GM19023 (cell line): ENCODE data around the gene ETNK2.
"Not testable (repeated sequence)": the region's sequence is repeated elsewhere in the genome, so short reads cannot be mapped to it uniquely, and the experiment has no call there.

Experiments
- ATAC-seq: cut with Tn5 transposase; IDR thresholded peaks from one replicate; pipeline ENCODE4 v1.9.1; 2021; ENCODE audit warnings: mild to moderate bottlenecking, moderate library complexity; ENCODE audit not compliant: unreplicated experiment

ETNK2 gene

DNA sequence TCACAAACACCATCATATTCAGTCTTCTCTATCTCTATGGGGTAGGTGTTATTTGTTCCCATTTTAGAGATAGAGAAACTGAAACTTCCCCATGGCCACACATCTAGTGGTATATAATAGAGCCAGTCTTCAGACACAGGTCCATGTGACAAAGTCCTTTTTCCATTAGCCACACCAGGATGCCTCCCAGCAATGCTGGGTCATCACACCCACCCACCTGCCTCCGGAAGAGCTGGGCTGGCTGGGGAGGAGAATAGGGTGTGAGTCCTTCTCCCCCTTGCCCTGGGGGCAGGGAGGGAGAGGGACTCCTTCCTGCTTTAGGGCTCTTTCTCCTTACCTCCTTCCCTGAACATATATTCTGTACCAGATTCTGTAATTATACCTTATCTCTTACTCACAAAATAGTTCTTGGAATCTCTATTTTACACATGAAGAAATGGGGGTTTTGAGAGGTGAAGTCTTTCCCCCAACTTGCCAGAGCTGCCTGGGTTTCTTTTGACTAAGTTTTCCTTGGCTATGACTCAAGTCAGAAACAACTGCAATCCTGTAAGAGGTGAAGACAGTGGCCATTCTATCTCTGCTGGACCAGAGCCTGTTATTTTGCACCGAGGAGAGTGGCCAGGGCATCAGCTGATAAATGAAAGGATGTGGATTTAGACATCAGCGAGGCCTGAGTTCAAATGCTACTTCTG, 49.0 kb downstream of the ETNK2 start:
- no peak for ATAC-seq

DNA sequence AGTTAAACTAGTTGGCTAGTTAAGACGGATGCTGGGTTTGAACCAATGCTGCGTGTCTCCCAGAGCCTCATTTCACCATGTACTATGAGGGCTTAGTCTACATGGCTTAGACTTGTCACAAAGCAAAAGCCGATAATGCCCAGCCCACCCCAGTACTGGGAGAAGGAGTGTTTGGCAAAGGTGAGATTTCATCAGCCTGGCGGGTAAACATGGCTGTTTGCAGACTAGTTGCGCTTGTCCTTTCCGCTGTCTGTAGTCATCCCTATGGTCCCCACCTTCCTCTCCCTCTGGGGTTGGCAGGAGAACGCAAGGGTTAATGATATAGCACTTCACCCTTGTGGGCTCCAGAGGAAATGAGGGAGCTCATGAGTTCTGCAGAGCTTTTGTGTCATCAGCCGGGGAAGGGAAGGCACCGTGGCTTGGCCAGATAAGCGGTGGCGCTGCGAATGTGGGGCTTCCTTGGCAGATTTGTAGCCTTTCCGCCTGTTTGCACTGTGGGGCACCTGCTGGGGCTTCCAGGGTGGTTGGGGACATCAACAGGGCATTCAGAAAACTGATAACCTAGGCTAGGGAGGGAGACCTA, 49.7 kb downstream of the ETNK2 start:
- ATAC-seq, result no peak

DNA sequence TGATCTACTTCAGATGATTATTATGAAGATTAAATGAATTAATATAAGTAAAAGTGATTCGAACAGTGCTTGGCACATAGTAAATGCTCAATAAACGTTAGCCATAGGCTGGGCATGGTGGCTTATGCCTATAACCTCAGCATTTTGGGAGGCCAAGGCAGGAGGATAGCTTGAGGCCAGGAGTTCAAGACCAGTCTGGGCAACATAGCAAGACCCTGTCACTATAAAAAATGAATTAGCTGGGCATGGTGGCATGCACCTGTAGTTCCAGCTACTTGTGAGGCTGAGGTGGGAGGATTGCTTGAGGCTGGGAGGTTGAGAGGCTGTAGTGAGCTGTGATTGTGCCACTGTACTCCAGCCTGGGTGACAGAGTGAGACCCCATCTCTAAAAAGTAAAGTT, 52.1 kb downstream of the ETNK2 start:
- ATAC-seq, result not testable (repeated sequence)

DNA sequence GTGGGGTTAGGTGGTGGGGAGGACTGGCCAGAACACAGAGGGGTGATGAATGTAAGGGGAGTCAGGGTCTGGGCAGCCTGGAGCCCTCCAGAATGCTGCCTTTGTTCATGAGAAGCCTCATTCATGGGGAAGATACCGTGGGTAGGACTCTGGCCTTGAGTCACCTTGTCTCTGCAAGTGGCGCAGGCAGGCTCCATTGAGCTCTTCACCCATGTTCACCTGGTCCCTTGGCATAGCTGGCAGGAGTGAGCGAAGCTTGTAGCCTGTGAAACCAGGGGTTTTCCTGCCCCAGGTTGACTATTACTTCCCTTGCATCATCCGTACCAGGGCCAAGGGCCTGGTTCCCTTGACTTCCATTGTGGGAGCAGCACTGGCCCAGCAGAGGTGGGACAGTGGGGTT, 53.2 kb downstream of the ETNK2 start:
- ATAC-seq, result no peak

DNA sequence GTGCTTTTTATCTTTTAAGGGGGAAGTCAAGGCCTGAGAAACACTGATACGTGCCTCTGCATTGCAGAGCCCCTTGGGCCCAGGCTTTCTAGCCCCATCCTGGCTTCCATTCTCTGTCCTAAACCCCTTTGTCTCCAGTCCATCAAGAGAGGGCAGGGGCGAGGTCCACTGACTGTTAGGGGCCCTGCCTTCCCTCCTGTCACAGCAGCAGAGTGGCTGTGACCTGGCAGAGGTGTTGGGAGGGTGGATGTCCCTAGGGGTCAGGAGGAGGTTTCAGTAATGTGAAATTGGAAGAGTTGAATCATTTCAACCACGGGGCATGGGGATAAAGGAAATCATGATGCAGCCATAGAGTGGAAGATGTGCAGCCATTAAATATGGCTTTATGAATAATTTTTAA, 54.9 kb downstream of the ETNK2 start:
- ATAC-seq, result no peak

DNA sequence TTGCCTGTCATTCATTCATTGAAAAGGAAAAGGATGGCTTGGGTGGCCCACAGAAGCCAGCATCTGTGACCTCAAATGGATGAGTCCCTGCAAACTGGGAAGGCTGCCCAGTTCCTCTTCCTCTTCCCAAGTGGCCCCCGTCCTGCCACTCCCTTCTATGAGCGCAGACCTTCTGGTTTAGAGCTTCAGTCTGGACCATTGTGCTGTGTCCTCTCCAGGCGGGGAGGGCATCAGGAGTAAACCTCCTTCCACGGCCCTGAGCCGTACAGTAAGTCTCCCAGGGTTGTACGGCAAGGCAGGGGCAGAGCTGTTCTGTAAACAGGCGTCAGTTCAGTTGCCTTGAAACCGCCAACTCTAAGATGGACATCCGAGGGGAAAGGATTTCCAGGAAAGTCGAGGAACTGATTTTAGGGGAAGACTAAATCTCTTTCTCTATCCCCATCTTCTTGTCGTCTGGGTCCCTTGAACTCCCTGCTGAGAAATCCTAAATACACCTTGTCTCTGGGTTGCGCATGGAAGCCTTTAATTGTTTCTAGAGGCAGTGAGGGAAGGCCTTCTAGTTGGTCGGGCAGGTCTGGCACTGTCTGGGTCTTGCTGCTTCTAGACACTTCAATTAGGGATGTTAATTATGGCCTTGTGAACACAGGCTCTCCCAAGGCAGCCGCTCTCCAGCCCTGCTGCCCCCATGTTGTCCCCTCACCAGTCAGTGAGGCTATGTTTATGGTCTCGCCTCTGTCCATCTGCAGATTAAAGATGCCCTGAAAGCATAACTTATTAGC, 56.8 kb downstream of the ETNK2 start:
- ATAC-seq, result no peak

DNA sequence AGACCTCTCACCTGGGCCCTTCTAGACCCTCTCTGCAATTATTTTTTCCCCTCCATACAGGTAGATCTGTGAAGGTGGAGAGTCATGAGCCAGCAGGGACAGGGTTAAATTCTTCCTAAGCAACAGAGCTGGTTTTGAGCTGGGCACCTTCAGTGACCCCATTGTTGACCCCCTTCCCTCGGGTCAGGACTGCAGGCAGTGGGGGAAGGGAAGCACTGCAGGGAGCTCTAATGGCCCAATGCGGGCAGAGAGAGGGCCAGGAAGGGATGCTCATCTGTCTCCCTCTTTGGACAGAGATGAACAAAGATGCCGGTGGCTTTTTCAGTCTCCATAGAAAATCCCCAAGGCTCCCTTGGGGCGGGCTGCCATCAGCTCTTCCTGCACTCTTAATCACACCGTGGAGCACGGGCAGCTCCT, 57.5 kb downstream of the ETNK2 start:
- ATAC-seq, result no peak

DNA sequence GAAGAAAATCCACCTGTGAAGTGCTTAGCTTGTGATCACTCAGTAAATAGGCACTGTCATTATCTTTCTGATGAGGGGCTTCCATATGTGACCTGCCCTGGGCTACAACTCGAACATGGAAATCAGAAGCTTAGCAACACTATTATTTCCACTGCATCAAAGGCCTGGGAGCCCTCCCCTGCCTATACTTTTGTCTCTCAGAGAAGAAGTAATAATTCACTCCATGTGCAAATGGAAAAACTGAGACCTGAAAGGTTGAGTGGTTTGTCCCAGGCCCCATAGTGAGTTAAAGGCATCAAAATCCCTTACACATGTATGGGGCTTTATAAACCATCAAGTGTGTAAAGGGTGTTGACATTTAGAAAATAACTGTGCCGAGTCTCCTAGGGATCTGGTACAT, 58.1 kb downstream of the ETNK2 start:
- ATAC-seq, result no peak

DNA sequence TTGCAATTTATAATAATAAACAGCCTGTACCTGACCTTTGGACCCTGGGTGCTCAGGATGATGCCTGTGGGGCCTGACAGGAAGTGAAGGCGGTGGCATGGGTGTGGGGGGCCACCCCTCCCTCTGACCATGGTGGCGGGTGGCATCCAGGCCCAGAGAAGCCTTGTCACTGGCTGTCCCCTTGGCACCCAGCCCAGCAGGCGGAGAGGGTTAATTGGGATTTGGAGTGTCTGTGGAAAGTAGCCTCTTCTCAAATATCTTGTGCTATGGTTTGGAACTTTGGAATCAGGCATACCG, 58.5 kb downstream of the ETNK2 start:
- no peak for ATAC-seq

DNA sequence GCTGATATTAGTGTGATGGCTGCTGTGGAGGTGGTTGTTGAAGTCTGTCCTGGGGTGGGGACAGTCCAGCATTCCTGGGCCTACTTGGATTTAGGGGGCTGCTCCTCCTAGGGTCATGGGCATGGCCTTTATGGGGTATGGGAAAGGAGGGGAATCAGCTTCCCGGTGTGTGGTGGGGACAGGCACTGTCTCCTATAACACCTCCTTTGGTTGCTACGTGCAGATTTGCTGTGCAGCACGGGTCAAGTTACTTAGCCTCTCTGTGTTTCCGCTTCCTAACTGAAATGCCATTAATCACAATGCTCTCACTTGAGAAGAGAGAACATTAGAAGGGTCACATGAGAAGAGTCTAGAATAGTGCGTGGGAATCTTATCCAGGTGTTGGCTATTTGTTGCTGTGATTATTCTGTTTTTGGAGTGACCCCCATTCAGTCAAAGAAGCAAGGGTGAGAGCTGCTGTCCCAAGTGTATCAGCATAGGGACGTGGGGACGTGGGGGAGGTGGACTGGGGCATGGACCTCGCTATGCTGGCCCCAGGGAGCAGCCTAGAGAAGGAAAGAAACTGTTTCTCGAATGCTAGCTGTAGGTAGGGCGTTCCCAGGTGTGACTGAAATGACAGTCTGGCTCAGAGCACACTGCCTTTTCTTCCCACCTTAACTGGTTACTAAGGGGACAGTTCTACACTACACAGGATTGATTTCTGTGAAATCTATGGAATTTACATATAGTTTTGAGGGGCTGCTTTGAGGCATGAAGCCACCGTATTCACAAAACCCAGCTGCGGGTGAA, 59.0 kb downstream of the ETNK2 start:
- no peak for ATAC-seq

DNA sequence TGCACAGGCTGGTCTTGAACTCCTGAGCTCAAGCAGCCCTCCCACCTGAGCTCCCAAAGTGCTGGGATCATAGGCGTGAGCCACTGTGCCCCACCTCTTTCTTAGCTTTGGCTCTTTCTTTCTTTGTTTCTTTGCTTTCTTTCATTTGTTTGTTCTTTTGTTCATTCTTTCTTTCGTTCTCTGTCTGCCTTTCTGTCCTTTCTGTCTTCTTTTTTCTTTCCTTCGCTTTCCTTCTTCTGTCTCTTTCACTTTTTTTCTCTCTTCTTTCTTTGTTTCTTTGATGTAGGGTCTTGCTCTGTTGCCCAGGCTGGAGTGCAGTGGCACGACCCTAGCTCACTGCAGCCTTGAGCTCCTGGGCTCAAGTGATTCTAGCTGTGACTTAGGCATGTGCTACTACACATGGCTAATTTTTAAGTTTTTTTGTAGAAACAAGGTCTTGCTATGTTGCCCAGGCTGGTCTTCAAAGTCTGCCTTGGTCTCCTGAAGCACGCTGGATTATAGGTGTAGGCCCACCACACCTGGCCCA, 60.0 kb downstream of the ETNK2 start:
- ATAC-seq, result no peak

DNA sequence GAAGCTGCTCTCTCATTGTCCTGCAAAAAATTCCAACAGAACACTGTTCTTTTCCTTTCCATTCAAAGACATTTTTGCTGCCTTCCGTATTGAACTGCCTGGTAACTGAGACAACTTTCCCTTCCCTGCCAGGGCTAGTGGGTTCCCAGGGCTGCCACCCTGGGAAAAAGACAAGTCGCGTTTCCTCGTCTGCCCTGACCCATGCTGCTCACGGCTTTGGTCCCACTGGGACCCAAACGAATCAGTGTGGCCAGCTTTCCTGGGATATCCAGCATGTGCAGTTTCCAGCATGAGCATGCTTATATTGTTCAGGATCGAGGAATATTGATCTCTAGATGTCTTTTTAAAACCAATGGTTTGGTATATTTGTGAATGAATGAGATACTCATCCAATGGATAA, 60.8 kb downstream of the ETNK2 start:
- ATAC-seq, result no peak

DNA sequence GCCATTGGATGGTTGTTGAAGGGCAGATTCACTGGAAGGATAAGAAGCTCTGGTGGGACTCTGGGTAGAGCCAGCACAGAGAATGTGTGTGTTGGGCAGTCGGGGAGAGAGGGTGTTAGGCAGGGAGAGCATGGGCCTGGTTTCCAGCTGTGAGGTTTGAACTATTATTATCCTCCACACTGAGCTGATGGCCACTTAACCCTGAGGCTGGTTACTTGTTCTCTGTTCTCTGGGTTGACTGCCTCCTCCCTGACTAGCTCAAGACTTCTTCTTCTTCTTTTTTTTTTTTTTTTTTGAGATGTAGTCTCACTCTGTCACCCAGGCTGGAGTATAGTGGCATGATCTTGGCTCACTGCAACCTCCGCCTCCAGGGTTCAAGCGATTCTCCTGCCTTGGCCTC, 61.7 kb downstream of the ETNK2 start:
- not testable (repeated sequence) for ATAC-seq

DNA sequence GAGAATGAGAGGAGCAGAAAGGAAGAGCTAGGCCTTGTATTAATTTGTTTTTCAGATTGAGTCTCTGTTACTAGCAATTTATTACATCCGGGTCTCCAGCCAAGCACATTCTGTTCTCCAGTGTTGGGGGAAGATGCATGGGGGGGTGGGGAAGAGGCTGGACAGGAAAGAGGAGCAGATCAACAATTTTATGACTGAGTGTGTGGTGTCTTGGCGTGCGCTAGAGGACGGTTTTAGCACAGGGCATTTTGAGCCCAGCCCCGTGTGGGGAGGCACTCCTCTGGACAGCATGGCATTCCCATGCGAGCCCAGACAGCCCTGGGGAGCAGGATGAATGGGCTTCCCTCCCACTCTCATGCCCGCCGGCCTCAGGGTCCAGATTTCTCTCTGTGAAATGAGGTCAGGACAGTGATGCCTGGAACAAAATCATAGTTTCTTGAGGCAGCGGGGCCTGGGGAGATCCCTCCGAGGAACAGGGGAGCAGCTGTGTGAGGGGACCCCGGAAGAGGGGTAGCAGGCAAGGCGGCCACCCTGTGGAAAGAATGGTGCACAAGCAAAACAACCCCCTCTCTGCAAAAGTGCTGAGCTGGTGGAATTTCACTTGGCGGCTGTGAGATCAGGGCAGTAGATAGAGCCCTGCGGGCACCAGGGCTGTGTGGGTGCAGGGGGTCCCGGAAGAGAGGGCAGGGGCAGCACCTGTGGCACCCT, 62.6 kb downstream of the ETNK2 start:
- ATAC-seq, result no peak

DNA sequence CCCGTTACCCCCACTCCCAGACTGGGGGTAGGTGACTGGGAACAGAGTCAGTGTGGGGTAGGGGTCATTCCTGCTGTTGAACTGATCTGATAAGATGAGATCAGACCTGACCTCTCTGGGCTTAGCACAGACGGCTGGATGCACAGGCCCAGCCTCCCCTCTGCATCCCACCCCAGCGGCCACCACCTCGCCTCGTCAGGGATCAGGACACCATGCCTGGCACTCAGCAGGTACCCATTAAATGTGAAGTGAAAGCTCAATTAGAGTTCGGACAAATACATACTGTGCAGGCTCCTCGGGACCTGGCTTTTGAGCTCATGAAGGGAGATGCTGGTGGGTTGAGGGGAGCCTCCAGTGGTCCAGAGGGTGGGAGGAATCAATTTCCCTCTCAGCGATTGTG, 63.2 kb downstream of the ETNK2 start:
- no peak for ATAC-seq

DNA sequence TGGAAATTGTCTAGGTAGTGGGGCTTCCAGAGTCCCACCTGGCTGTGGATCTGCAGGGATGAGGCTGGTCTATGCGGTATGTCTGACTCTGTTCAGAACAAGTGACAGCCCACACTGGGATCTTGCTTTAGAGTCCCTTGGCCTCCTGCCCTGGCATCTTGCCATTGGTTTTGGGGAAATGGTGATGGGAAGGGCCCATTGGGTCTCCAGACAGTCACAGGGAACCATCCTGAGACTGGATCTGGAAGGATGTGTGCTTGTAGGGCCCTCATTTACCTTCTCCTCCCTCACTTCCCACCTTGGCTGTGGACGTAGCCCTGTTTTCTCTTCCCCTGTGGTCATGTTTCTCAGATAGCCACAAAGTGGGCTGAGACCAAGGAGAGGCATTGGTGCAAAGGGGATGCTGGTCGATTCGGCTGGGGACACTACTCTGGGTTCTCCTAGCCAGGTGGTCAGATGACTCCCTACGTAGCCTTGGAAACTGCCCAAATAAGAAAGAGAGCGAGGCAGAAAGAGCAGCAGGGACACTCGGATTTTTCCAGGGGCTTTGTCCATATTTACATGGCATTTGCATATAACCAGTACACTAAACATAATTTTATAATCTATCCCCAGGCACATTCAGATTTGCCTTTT, 63.8 kb downstream of the ETNK2 start:
- no peak for ATAC-seq

DNA sequence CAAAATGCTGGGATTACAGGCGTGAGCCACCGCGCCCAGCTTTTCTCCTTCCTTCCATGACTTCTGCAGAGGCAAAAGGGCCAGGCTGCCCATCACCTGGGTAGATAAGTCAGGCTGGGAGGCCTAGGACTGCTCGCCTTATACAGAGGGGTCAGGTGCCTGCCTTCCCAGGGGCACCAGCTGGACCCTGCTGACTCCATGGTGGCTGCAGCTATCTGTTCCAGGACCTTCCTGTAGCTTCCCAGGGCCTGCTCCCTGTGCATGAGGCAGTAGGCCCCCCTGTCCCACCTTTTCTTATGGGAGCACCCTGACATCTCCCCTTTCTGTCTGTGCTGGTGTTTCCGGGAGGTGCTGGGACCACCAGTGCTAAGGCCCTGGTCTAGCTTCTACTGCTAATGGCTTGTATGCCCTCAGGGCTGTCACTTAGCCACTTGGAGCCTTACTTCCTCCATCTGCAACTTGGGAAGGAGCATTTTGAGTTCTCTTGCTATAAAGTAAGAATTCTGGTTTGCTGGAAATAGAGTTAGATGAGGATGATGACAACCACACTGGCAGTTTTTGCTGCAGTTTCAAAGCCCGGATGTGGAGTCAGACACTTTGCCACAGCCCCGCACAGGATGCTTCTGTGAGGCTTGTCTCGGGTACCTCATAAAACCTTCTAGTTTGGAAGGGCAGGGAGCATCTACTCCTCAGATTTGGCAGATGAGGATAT, 64.5 kb downstream of the ETNK2 start:
- no peak for ATAC-seq

DNA sequence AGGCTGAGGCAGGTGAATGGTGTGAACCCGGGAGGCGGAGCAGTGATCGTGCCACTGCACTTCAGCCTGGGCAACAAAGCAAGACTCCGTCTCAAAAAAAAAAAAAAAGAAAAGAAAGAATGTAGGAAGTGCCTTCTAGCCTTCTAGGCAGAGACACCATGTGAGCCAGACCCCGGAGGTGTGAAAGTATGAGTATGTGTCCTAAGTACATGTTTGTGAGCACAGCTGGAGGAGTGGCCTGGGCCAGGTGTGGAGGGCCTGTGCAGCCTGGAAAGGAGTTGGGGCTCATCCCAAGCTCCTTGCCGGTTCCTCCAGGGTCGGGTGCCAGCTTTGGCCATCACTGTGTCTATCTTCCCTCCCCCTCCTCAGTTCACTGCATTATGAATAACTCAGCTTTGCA, 66.0 kb downstream of the ETNK2 start:
- ATAC-seq, result no peak

DNA sequence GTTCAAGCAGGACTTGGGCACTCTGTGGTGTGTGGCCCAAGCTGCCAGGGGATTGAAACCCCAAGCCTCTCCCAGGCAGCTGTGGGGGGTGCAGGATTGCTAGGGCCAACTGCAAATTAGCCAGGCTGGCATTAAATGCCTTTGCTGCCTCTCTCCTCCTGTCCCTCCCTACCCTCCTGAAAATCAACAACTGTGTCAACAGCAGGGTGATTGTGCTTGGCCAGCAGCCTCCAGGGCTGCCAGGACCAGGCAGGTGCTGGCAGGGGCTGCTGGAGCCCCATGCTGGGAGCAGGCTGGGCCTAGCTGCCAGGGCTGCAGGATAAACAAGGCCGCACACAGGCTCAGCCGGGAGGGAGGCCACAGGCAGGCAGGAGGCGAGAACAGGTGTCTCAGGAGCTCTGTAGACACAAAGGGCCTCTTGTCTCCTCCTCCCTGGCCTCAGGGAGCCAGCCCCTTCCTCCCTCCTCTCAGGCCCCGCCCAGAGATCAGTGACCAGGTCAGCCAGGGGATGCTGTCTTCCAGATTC, 67.5 kb downstream of the ETNK2 start:
- no peak for ATAC-seq
